ENCODE measurements around the gene EVX2. TPM values are rescaled to one million over a fixed set of nuclear protein-coding genes. Genes with fewer than 3 reads are reported as not detected.

The EVX2 gene
- total RNA-seq, 1 donor from 2014 or later = 0.10 TPM

GRCh38 chr2:176121190-176122051 lies 37.7 kb upstream of the EVX2 start:
- Mint-ChIP-seq H3K36me3 (peaks cover 9% of the 10 kb centered on the region), H3K4me3 (peak overlapping the region; percentile 34), H3K27me3 (peaks cover 93% of the 10 kb centered on the region), H3K27ac (no peak overlapping the region), H3K9me3 (peaks cover 6% of the 10 kb centered on the region), H3K4me1 (ENCODE audit: unreplicated experiment) (peaks cover 7% of the 10 kb centered on the region)
- DNase-seq (ENCODE audit: extremely low spot score, unreplicated experiment) = no peak
- TF ChIP-seq CTCF (conservative IDR thresholded peaks at IDR 0.05) = no peak

- Mint-ChIP-seq H3K4me3 (peak overlapping the region; percentile 34), H3K9me3 (peaks cover 6% of the 10 kb centered on the region), H3K4me1 (ENCODE audit: unreplicated experiment) (peaks cover 7% of the 10 kb centered on the region), H3K27ac (no peak overlapping the region), H3K36me3 (peaks cover 9% of the 10 kb centered on the region), H3K27me3 (peaks cover 93% of the 10 kb centered on the region)
- no peak for DNase-seq (ENCODE audit: extremely low spot score, unreplicated experiment)
- peak; percentile 24 for TF ChIP-seq CTCF (conservative IDR thresholded peaks at IDR 0.05)
Measured at GRCh38 chr2:176120364-176121189, 36.8 kb upstream of the EVX2 start.

- Mint-ChIP-seq H3K4me3 (peak overlapping the region; percentile 28), H3K4me1 (ENCODE audit: unreplicated experiment) (peaks cover 4% of the 10 kb centered on the region)
Measured at GRCh38 chr2:176118601-176119339, 35.0 kb upstream of the EVX2 start.

GRCh38 chr2:176117823-176118371 lies 34.1 kb upstream of the EVX2 start:
- Mint-ChIP-seq H3K27me3 (peaks cover 95% of the 10 kb centered on the region), H3K27ac (no peak overlapping the region), H3K9me3 (peaks cover 6% of the 10 kb centered on the region), H3K36me3 (peaks cover 9% of the 10 kb centered on the region), H3K4me1 (ENCODE audit: unreplicated experiment) (no peaks in the 10 kb centered on the region), H3K4me3 (peak overlapping the region; percentile 28)
- no peak for DNase-seq (ENCODE audit: extremely low spot score, unreplicated experiment)
- TF ChIP-seq CTCF (conservative IDR thresholded peaks at IDR 0.05) = no peak

More at GRCh38 chr2:176118601-176119339, 35.0 kb upstream of the EVX2 start:
- Mint-ChIP-seq H3K9me3 (peaks cover 6% of the 10 kb centered on the region), H3K27me3 (peaks cover 93% of the 10 kb centered on the region), H3K27ac (no peak overlapping the region), H3K36me3 (peaks cover 9% of the 10 kb centered on the region)
- DNase-seq (ENCODE audit: extremely low spot score, unreplicated experiment) = no peak
- TF ChIP-seq CTCF (conservative IDR thresholded peaks at IDR 0.05) = peak; percentile 67
